Prostate gland (tissue), 2 donors: ENCODE results near the gene ITPR2. TPM values are rescaled to one million over a fixed set of nuclear protein-coding genes. Genes with fewer than 3 reads are reported as not detected.
A peak's percentile ranks its signal among the peaks of the same experiment; 100 is the strongest.

Experiments
- DNase-seq: peaks from one replicate; pipeline ENCODE4 v3.0.0-alpha.2; 2019; ENCODE audit warnings: low spot score
- H3K27ac ChIP-seq, 2 donors: fragments of 200-600 bp; sonication (generic); 2 replicates each; pipeline ENCODE4 v1.5.1; 2017 to 2019
- H3K27me3 ChIP-seq: fragments of 200-600 bp; sonication (generic); replicated peaks from 2 replicates; pipeline ENCODE4 v1.5.1; 2019; ENCODE audit not compliant: insufficient read depth
- H3K36me3 ChIP-seq, 2 donors: fragments of 200-600 bp; sonication (generic); 1 replicate in 1 of 2; 2 replicates in 1 of 2; pipeline versions ENCODE4 v1.5.1 to v1.8.1; 2017 to 2019
- H3K4me1 ChIP-seq: fragments of 200-600 bp; sonication (generic); replicated peaks from 2 replicates; pipeline ENCODE4 v1.5.1; 2019
- H3K4me3 ChIP-seq, 2 donors: fragments of 200-600 bp; sonication (generic); 2 replicates each; pipeline ENCODE4 v1.5.1; 2017 to 2019
- H3K9me3 ChIP-seq: fragments of 200-600 bp; sonication (generic); 2 replicates; pipeline ENCODE4 v1.5.1; 2017
- CTCF ChIP-seq, 4 experiments: fragments of 200-600 bp in 2 of 4; fragments of 450-650 bp in 2 of 4; sonication (generic) in 2 of 4; IDR thresholded peaks; 1 replicate in 3 of 4; 2 replicates in 1 of 4; pipeline ENCODE4 v1.5.1; 2016 to 2019; ENCODE audit warnings: antibody characterized with exemption in 4 of 4, mild to moderate bottlenecking in 2 of 4, moderate library complexity in 2 of 4
- POLR2A ChIP-seq: fragments of 450-650 bp; IDR thresholded peaks from one replicate; pipeline ENCODE4 v1.6.1; 2016; ENCODE audit warnings: antibody characterized with exemption, mild to moderate bottlenecking
- POLR2AphosphoS5 ChIP-seq: sonication (generic); formaldehyde crosslinking; IDR thresholded peaks from one replicate; pipeline ENCODE4 v1.6.1; 2017; ENCODE audit warnings: antibody characterized with exemption
- WGBS: methylation state at CpG from one replicate; pipeline ENCODE4 v1.1.5; 2018; 5-methylcytosine and 5-hydroxymethylcytosine counted together
- intact Hi-C: fragments of 100-400 bp; cut with DNase I; formaldehyde crosslinking; loops from one replicate; pipeline ENCODE4 v1.14.2; 2022
- total RNA-seq, 2 donors: library from RNA; depleted of rRNA; stranded (reverse); fragments of >200 nt; gene quantifications; one replicate each; pipeline ENCODE4 v1.1.0, GENCODE V29; 2016

ITPR2 gene
- total RNA-seq, 2 donors from 2014 or later, result 30.0 to 44.4 TPM

GRCh38 chr12:26422839-26423398 lies 410.1 kb downstream of the ITPR2 start:
- WGBS, result 67% methylated on average over 3 of the region's 3 CpGs
- H3K27me3 ChIP-seq, result no peaks in the 10 kb centered on the region
- intact Hi-C loops, result no loop called here

GRCh38 chr12:26416550-26416949 lies 416.4 kb downstream of the ITPR2 start:
- no peaks in the 10 kb centered on the region for H3K36me3 ChIP-seq
- no peaks in the 10 kb centered on the region for H3K4me1 ChIP-seq
- H3K27ac ChIP-seq, result no peak overlapping the region
- H3K4me3 ChIP-seq, result no peak overlapping the region
- TF ChIP-seq POLR2AphosphoS5 (peak; percentile 83), CTCF (IDR thresholded peaks at IDR 0.05) (no peak)
- 51% methylated on average over 3 of the region's 3 CpGs for WGBS
- no peaks in the 10 kb centered on the region for H3K27me3 ChIP-seq
- DNase-seq, result no peak
- H3K9me3 ChIP-seq, result no peaks in the 10 kb centered on the region
- intact Hi-C loops, result no loop called here

More at GRCh38 chr12:26422839-26423398, 410.1 kb downstream of the ITPR2 start:
- Histone ChIP-seq H3K27ac (no peak overlapping the region), H3K36me3 (no peaks in the 10 kb centered on the region), H3K4me3 (no peak overlapping the region), H3K9me3 (no peaks in the 10 kb centered on the region), H3K4me1 (no peaks in the 10 kb centered on the region)
- DNase-seq, result no peak
- no peak for TF ChIP-seq CTCF (IDR thresholded peaks at IDR 0.05)
- no peak for TF ChIP-seq POLR2A
- TF ChIP-seq POLR2AphosphoS5, result no peak

GRCh38 chr12:26410689-26411088 lies 422.3 kb downstream of the ITPR2 start:
- H3K36me3 ChIP-seq, result no peaks in the 10 kb centered on the region
- no peaks in the 10 kb centered on the region for H3K9me3 ChIP-seq
- TF ChIP-seq POLR2AphosphoS5, result no peak
- no peak for TF ChIP-seq CTCF (IDR thresholded peaks at IDR 0.05)
- no peak for TF ChIP-seq POLR2A
- intact Hi-C loops, result no loop called here
- H3K27me3 ChIP-seq, result no peaks in the 10 kb centered on the region
- 96% methylated on average over 1 of the region's 1 CpG for WGBS
- no peak for DNase-seq
- no peak overlapping the region for H3K4me3 ChIP-seq
- H3K4me1 ChIP-seq, result no peaks in the 10 kb centered on the region
- no peak overlapping the region for H3K27ac ChIP-seq

- Histone ChIP-seq H3K9me3 (no peaks in the 10 kb centered on the region), H3K4me3 (no peak overlapping the region), H3K4me1 (no peaks in the 10 kb centered on the region), H3K27me3 (no peaks in the 10 kb centered on the region), H3K36me3 (no peaks in the 10 kb centered on the region), H3K27ac (no peak overlapping the region)
- 89% methylated on average over 2 of the region's 2 CpGs for WGBS
- DNase-seq, result no peak
- intact Hi-C loops, result no loop called here
- no peak for TF ChIP-seq CTCF (IDR thresholded peaks at IDR 0.05)
- no peak for TF ChIP-seq POLR2AphosphoS5
- no peak for TF ChIP-seq POLR2A
Observed at GRCh38 chr12:26406813-26407212, 426.2 kb downstream of the ITPR2 start.

GRCh38 chr12:26406391-26406790 lies 426.6 kb downstream of the ITPR2 start:
- no peaks in the 10 kb centered on the region for H3K9me3 ChIP-seq
- TF ChIP-seq CTCF (IDR thresholded peaks at IDR 0.05), result no peak
- TF ChIP-seq POLR2A, result no peak
- no peak for TF ChIP-seq POLR2AphosphoS5
- H3K27ac ChIP-seq, result no peak overlapping the region
- no peaks in the 10 kb centered on the region for H3K27me3 ChIP-seq
- no peak for DNase-seq
- H3K4me3 ChIP-seq, result no peak overlapping the region
- H3K4me1 ChIP-seq, result no peaks in the 10 kb centered on the region
- WGBS, result 57% methylated on average over 3 of the region's 3 CpGs
- H3K36me3 ChIP-seq, result no peaks in the 10 kb centered on the region
- intact Hi-C loops, result no loop called here
